BLaER1 treated with 17β-estradiol and CSF1 and Interleukin-3, amounts not matched to agents 10 nM and 100 nM (cell line): ENCODE results near the gene BRINP1.

Experiments used
- H3K27ac ChIP-seq, 11 experiments: shearing (Covaris generic); formaldehyde crosslinking; 2 replicates each; pipeline ENCODE4 v1.8.1; 2022
- H3K27me3 ChIP-seq, 11 experiments: shearing (Covaris generic); formaldehyde crosslinking; 2 replicates each; pipeline ENCODE4 v1.8.1; 2022
- H3K36me3 ChIP-seq, 11 experiments: shearing (Covaris generic); formaldehyde crosslinking; 2 replicates each; pipeline ENCODE4 v1.8.1; 2022
- H3K4me1 ChIP-seq, 10 experiments: shearing (Covaris generic); formaldehyde crosslinking; 2 replicates each; pipeline ENCODE4 v1.8.1; 2022
- H3K4me2 ChIP-seq, 11 experiments: shearing (Covaris generic); formaldehyde crosslinking; 2 replicates each; pipeline ENCODE4 v1.8.1; 2022
- H3K4me3 ChIP-seq, 10 experiments: shearing (Covaris generic); formaldehyde crosslinking; 2 replicates each; pipeline ENCODE4 v1.8.1; 2022
- H3K9ac ChIP-seq, 11 experiments: shearing (Covaris generic); formaldehyde crosslinking; 2 replicates each; pipeline ENCODE4 v1.8.1; 2022
- H3K9me3 ChIP-seq, 11 experiments: shearing (Covaris generic); formaldehyde crosslinking; replicated peaks in 1 of 11; 2 replicates each; pipeline ENCODE4 v1.8.1; 2022
- H4K20me1 ChIP-seq, 11 experiments: shearing (Covaris generic); formaldehyde crosslinking; 2 replicates each; pipeline ENCODE4 v1.8.1; 2022
- Cebpa-rat ChIP-seq, 11 experiments: shearing (Covaris generic); IDR thresholded peaks; 2 replicates each; pipeline ENCODE4 v1.8.1; 2022

BRINP1 gene

DNA sequence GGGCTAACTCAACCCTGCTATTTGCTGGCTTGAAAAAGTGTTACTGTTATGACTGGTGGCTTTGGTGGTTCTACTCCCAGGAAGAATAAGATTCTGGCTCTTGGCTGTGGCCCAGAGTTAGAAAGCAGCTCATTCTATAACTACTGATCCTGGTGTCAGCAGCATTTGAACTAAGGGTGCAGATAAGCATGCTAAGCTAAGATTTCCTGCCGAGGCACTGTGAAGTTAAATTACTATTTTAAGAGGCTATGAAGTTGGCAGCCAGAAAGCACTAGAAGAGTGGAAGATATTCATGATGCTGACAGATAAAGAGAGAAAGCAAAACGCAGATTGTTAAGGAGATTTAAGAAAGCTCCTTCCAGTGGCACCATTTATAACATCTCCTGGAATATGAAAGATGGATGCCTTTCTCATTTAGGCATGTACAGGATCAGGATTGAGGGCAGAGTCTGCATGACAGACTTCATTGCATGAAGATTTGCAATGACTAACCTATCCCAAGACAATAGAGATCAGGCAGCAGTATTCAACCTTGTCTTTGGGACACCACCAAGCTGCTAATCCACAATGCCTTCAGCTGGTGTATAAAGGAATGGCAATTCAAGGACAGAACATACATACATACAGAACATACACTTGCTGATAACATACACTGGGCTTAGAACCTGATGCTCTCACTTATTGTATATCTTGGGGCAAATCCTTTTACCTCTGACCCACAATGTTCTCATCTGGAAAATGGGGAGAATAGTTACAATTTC is 11.7 kb downstream of the BRINP1 start:
- H3K9me3 ChIP-seq: no peaks in the 10 kb centered on the region
- H3K9ac ChIP-seq: no peak overlapping the region
- peaks cover 0 to under 1% (median 0%) of the 10 kb centered on the region in 10 experiments; a peak in 2 of 20 replicates for H3K4me1 ChIP-seq
- no peak overlapping the region for H3K27ac ChIP-seq
- no peaks in the 10 kb centered on the region for H3K27me3 ChIP-seq
- TF ChIP-seq Cebpa-rat (IDR thresholded peaks at IDR 0.05): no peak
- H3K4me3 ChIP-seq: no peak overlapping the region
- H3K4me2 ChIP-seq: no peak overlapping the region
- H4K20me1 ChIP-seq: no peaks in the 10 kb centered on the region
- H3K36me3 ChIP-seq: no peaks in the 10 kb centered on the region

- Histone ChIP-seq H4K20me1 (no peaks in the 10 kb centered on the region), H3K4me2 (peak overlapping the region in 9 of 11 experiments; percentile 2 to 69 (median 33); a peak in 15 of 22 replicates), H3K9ac (no peak overlapping the region), H3K9me3 (no peaks in the 10 kb centered on the region), H3K4me1 (peaks cover 5 to 19% (median 12%) of the 10 kb centered on the region in 10 experiments; a peak in 16 of 20 replicates), H3K4me3 (no peak overlapping the region), H3K27me3 (no peaks in the 10 kb centered on the region), H3K36me3 (no peaks in the 10 kb centered on the region), H3K27ac (no peak overlapping the region)
- TF ChIP-seq Cebpa-rat (IDR thresholded peaks at IDR 0.05): no peak
These were observed 19.8 kb downstream of the BRINP1 start for GRCh38 chr9:119349351-119349825.

GRCh38 chr9:119343059-119343990 is 25.9 kb downstream of the BRINP1 start:
- Histone ChIP-seq H3K4me2 (no peak overlapping the region), H3K36me3 (no peaks in the 10 kb centered on the region), H3K27me3 (no peaks in the 10 kb centered on the region), H4K20me1 (no peaks in the 10 kb centered on the region), H3K27ac (no peak overlapping the region), H3K4me1 (no peaks in the 10 kb centered on the region), H3K9me3 (no peaks in the 10 kb centered on the region), H3K9ac (no peak overlapping the region), H3K4me3 (no peak overlapping the region)
- TF ChIP-seq Cebpa-rat (IDR thresholded peaks at IDR 0.05): no peak

GRCh38 chr9:119339056-119339455 is 30.2 kb downstream of the BRINP1 start:
- Histone ChIP-seq H3K9me3 (no peaks in the 10 kb centered on the region), H3K9ac (no peak overlapping the region), H3K4me2 (no peak overlapping the region), H3K27ac (no peak overlapping the region), H3K36me3 (no peaks in the 10 kb centered on the region), H3K27me3 (no peaks in the 10 kb centered on the region), H3K4me3 (no peak overlapping the region), H3K4me1 (no peaks in the 10 kb centered on the region), H4K20me1 (no peaks in the 10 kb centered on the region)
- no peak for TF ChIP-seq Cebpa-rat (IDR thresholded peaks at IDR 0.05)

- Histone ChIP-seq H3K4me3 (no peak overlapping the region), H3K27me3 (no peaks in the 10 kb centered on the region), H3K9ac (no peak overlapping the region), H3K4me2 (no peak overlapping the region), H3K27ac (no peak overlapping the region), H4K20me1 (no peaks in the 10 kb centered on the region), H3K36me3 (no peaks in the 10 kb centered on the region), H3K4me1 (no peaks in the 10 kb centered on the region), H3K9me3 (no peaks in the 10 kb centered on the region)
- TF ChIP-seq Cebpa-rat (IDR thresholded peaks at IDR 0.05): no peak
These were observed 31.7 kb downstream of the BRINP1 start for GRCh38 chr9:119337573-119337972.

- TF ChIP-seq Cebpa-rat (IDR thresholded peaks at IDR 0.05): no peak
These were observed 34.5 kb downstream of the BRINP1 start for GRCh38 chr9:119334745-119335144.

DNA sequence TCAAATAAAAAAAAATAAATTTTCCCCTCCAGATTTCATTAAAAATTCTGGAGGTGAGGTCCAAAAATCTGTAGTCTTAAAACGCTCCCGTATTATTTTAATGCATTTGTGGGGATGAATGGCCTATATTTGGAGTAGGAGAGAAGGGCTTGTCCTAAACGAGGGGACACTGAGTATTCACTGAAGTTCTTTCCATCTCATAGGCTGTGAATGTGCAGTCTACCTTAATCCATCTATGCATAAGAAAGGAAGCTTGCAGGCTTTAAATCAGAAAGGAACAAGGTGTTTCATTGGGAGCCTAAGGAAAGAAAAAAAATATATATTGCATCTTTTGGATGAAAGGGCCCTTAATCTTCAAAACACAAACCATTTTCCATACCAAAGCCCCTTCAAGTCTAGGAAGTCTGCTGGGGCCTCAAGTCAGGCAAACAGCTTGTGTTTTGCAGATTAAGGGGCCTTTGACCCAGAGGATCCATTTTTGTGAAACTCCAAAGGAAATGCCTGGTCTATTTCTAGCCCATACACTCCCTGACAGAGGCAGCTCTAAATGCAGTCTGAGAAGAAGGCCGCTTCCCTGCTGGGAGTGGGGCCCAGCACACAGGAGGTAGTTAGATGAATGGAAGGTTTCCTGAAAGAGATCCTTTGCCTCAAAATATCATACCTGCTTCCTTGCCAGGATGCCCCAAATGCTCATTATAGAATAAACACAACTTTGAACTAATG is 35.6 kb downstream of the BRINP1 start:
- Histone ChIP-seq H3K27me3 (no peaks in the 10 kb centered on the region), H3K9me3 (peaks cover 13 to 21% (median 17%) of the 10 kb centered on the region in 11 experiments), H3K27ac (no peak overlapping the region), H3K4me3 (no peak overlapping the region), H3K4me1 (no peaks in the 10 kb centered on the region), H3K9ac (no peak overlapping the region), H3K4me2 (no peak overlapping the region), H4K20me1 (no peaks in the 10 kb centered on the region), H3K36me3 (no peaks in the 10 kb centered on the region)
- TF ChIP-seq Cebpa-rat (IDR thresholded peaks at IDR 0.05): no peak

More at GRCh38 chr9:119334745-119335144, 34.5 kb downstream of the BRINP1 start:
- no peak overlapping the region for H3K4me2 ChIP-seq
- H3K27me3 ChIP-seq: no peaks in the 10 kb centered on the region
- H3K36me3 ChIP-seq: no peaks in the 10 kb centered on the region
- H3K4me1 ChIP-seq: no peaks in the 10 kb centered on the region
- no peak overlapping the region for H3K9ac ChIP-seq
- H4K20me1 ChIP-seq: no peaks in the 10 kb centered on the region
- peaks cover 2 to 11% (median 6%) of the 10 kb centered on the region in 11 experiments; a peak in 21 of 22 replicates for H3K9me3 ChIP-seq
- H3K4me3 ChIP-seq: no peak overlapping the region
- no peak overlapping the region for H3K27ac ChIP-seq

GRCh38 chr9:119332522-119332921 is 36.7 kb downstream of the BRINP1 start:
- Histone ChIP-seq H3K27ac (no peak overlapping the region), H3K9ac (no peak overlapping the region), H3K4me2 (no peak overlapping the region), H3K4me3 (no peak overlapping the region), H3K27me3 (no peaks in the 10 kb centered on the region), H3K9me3 (peaks cover 13 to 25% (median 19%) of the 10 kb centered on the region in 11 experiments), H3K36me3 (no peaks in the 10 kb centered on the region), H4K20me1 (no peaks in the 10 kb centered on the region), H3K4me1 (no peaks in the 10 kb centered on the region)
- TF ChIP-seq Cebpa-rat (IDR thresholded peaks at IDR 0.05): no peak

DNA sequence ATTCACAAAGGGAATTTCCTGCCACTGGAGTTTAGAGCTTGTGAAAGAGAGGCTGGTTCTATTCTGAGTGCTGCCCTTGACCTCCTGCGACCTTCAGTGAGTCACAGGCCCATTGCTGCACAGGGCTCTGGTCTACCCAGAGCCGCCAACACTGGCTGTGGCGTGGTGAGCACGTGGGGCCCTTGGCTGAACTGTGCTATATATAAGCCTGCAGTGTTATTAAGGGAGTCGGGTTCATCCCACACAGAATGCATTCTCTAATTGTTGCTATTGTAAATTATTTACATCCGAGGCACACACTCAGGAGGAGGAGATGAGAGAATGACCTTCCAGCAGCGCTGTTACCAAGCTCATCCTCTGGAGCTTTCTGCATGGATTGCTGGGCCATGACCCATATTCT is 47.1 kb downstream of the BRINP1 start:
- Histone ChIP-seq H3K9ac (no peak overlapping the region), H4K20me1 (no peaks in the 10 kb centered on the region), H3K36me3 (no peaks in the 10 kb centered on the region), H3K4me2 (no peak overlapping the region), H3K27ac (no peak overlapping the region), H3K9me3 (no peaks in the 10 kb centered on the region; a peak in 1 of 22 replicates), H3K4me1 (no peaks in the 10 kb centered on the region), H3K4me3 (no peak overlapping the region), H3K27me3 (no peaks in the 10 kb centered on the region)
- TF ChIP-seq Cebpa-rat (IDR thresholded peaks at IDR 0.05): no peak
